GM21529 (cell line): Measurements from ENCODE around the gene EYA2.

Experiments used
- ATAC-seq: cut with Tn5 transposase; IDR thresholded peaks from one replicate; pipeline ENCODE4 v1.9.1; 2021; ENCODE audit not compliant: unreplicated experiment

The EYA2 gene

GRCh38 chr20:47237715-47238114 is 343.1 kb downstream of the EYA2 start:
- ATAC-seq: no peak
